Limb (tissue), 2 donors: ENCODE results near the gene PCSK2.
A peak's percentile ranks its signal among the peaks of the same experiment; 100 is the strongest.

Source experiments
- DNase-seq, 2 donors: peaks; one replicate each; pipeline ENCODE4 v3.0.0-alpha.2; 2016; ENCODE audit errors: extremely low spot score in 2 of 2

PCSK2 gene

DNA sequence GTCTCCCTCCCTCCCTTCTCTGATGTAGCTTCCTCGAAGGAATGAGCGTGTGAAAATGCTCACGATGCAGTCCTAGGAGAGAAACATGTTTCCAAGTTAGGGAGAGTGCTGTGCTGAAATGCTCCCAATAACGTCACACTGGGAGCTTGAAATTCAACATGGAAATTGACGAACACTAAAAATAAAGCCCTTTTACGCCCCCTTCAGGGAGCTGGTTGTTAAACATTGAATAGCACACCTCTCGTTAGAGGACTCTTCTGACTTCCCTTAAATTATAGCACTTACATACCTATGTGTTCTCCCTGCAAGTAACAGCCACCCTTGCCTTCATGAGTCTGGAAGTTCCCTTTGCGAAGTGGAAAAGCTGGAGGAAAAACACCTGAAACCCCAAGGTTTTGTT, 215.7 kb downstream of the PCSK2 start:
- no peak for DNase-seq

- no peak for DNase-seq
These were observed 216.5 kb downstream of the PCSK2 start for GRCh38 chr20:17443131-17443858.

DNA sequence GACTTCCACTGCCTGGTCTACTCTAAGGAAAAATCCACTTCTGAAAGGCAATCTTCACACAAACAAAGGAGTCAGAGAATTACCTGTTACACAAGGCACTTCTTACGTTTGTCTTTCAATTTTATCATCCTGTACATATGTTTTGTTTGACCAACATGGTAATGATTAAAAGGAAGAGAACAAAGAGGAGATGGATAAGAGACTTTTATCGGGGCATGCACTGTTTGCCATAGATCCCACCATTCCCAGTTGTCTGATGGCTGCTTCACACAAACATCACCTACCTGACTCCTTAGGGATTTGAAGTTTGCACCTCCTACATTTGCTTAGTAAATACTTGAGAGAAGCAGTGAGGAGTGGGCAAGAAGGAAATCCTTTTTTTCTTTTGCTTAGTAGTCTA, 217.3 kb downstream of the PCSK2 start:
- no peak for DNase-seq

DNA sequence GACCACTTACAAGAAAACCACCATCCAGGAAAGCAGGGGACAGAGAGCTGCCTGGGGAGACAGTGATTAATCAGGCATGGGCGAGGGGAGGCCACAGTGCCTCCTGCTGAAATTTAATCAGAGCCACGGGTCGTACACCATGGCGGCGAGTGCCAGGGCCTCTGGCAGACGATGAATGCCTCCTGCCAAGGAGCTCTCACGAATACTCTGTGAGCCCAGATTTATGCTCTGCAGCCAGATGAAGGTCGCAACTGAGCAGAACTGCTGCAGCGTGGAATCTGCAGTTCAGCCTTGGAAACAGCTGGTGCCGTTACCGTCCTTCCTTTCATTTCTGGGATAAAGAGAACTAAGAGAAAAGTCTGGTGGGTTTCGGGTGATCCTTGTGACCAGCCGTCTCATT, 218.7 kb downstream of the PCSK2 start:
- no peak for DNase-seq

DNA sequence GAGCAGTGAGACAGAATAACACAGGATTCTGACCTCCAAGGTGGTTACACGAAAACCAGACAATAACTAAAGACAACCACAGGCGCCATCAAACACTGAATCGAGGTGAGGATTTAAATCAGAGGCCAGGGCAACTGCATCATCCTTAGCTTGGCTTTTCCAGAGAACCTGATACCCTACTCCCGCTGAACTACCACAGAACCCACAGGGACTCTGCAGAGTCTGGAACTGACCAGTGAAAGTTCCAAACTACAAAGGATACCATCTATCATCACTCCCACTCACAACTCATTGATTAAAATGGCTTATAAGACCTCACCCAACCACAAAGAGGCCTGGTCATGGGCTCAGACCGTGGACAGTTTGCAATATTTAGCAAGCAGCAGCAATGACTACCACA, 219.3 kb downstream of the PCSK2 start:
- DNase-seq = no peak

GRCh38 chr20:17448071-17448470, 221.2 kb downstream of the PCSK2 start:
- no peak for DNase-seq

GRCh38 chr20:17449031-17449430, 222.2 kb downstream of the PCSK2 start:
- no peak for DNase-seq

GRCh38 chr20:17452441-17452840, 225.6 kb downstream of the PCSK2 start:
- DNase-seq = no peak

- no peak for DNase-seq
These were observed 226.8 kb downstream of the PCSK2 start for GRCh38 chr20:17453592-17453991.

- peak in 1 of 2 donors; percentile 24 for DNase-seq
These were observed 229.4 kb downstream of the PCSK2 start for GRCh38 chr20:17456279-17456678.

DNA sequence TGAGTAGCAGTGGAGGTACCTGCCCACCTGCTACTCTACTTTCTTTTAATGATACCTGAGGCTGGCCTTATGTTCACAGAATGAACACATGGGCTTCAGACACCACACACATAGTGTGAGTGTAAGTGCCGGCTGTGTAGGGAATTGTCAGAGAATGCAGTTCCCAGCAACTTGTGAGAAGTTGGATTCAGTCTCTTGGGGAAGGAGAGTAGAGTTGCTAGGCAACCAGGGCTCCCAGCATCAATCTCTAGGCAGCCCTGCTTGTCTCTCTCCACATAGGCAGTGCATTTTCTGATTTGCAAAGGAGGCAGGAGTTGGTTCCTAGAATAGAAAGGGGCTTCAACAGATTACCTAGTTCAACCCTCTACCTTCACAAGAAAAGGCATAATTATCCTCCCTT, 230.2 kb downstream of the PCSK2 start:
- no peak for DNase-seq

DNA sequence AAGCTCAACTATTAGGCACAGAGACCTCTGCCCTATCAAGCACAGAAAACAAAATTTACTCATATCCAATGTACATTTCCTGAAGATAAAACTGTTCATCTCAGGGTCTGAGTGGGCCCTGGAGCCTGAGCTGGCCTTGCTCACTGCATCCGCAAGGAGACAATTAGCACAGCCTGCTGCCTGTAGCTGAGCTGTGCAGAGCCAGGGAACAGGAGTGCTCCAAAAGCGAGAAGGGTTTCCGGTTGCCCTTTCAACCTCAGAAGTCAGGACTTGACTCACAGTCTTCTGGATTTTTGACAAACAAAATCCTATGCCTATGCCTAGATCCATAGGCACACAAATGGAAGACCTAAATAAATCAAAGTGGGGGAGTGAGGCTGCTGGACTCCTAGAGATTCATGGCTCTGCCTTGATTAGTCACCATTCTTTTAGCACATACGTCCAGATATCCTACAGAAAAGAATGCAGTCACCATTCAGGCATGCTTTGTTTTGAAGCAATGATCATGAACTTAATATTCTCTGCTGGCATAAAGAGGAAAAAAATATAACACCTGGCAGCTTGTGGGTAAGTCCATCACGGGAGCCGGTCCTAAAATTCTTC, 230.8 kb downstream of the PCSK2 start:
- DNase-seq = no peak

DNA sequence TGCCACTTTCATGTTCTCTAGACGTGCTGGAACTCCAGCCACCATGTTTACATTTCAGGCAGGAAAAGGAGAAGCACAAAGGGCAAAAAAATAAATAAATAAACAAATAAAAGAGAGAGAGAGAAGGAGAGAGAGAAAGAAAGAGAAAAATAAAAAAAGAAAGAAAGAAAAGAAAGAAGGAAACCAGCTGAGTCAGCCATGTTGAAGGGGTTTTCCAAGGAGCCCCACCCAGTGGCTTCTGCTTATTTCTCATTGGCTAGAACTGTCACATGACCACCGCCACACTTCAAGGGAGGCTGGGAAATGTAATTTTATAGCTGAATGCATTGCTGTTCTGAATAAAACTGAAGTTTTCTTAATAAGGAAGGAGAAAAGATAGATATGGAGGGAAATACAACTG, 233.3 kb downstream of the PCSK2 start:
- DNase-seq = no peak

- DNase-seq = no peak
These were observed 235.1 kb downstream of the PCSK2 start for GRCh38 chr20:17461941-17462340.

DNA sequence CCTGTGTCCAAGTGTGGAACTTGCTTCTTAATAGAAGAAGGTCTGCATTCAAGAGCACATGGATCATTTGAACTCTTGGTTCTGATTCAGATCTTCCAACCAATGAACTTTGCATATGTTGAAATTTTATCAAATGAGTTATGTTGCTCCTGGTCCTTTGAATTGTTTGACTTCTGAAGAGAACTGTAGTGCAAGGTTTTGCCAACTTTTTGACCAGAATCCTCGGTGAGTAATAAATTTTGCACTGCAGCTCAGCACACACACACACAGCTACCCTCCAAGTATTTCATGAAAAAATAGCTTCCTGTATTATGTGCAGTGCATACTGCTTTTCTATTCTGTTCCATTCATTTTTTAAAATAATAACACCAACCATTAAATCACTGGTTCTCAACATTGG, 236.9 kb downstream of the PCSK2 start:
- no peak for DNase-seq

DNA sequence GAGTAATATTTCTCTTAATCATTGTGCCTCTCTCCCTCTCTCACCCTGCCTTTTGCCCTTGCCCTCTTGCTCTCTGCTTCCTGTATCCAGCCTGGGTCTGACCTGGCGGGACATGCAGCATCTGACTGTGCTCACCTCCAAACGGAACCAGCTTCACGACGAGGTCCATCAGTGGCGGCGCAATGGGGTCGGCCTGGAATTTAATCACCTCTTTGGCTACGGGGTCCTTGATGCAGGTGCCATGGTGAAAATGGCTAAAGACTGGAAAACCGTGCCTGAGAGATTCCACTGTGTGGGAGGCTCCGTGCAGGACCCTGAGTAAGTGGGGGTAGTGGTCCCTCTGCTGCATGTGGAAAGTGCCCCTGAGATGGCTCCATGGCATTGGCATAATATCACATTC, 238.4 kb downstream of the PCSK2 start:
- DNase-seq = no peak

GRCh38 chr20:17466641-17467040, 239.8 kb downstream of the PCSK2 start:
- no peak for DNase-seq

GRCh38 chr20:17467120-17467655, 240.3 kb downstream of the PCSK2 start:
- no peak for DNase-seq

DNA sequence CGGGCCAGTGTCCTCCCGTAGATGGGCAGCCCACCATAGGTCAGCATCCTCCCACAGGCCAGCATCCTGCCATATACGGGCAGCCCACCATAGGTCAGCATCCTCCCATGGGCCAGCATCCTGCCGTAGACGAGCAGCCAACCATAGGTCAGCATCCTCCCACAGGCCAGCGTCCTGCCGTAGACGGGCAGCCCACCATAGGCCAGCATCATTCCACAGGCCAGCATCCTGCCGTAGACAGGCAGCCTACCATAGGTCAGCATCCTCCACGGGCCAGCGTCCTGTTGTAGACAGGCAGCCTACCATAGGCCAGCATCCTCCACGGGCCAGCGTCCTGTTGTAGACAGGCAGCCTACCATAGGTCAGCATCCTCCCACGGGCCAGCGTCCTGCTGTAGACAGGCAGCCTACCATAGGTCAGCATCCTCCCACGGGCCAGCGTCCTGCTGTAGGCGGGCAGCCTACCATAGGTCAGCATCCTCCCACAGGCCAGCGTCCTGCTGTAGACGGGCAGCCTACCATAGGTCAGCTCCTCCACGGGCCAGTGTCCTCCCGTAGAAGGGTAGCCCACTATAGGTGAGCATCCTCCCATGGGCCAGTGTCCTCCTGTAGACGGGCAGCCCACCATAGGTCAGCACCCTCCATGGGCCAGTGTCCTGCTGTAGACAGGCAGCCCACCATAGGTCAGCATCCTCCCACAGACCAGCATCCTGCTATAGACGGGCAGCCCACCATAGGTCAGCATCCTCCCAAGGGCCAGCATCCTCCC, 241.4 kb downstream of the PCSK2 start:
- no peak for DNase-seq

GRCh38 chr20:17469246-17470030, 242.6 kb downstream of the PCSK2 start:
- DNase-seq = no peak

- no peak for DNase-seq
These were observed 243.7 kb downstream of the PCSK2 start for GRCh38 chr20:17470521-17470920.

GRCh38 chr20:17470973-17471372, 244.1 kb downstream of the PCSK2 start:
- DNase-seq = no peak
